ENCODE results near the gene REX1BD. TPM values are rescaled to one million over a fixed set of nuclear protein-coding genes. Genes with fewer than 3 reads are reported as not detected.

Gene REX1BD
- total and polyA plus RNA-seq, 2 of the 8 experiments (the other 6 are each of a cell fraction or from before 2014, with no cell fraction given), result 56.8 to 62.7 TPM

- peaks cover 8% of the 10 kb centered on the region; the same call in 1 of the 2 replicates for H3K23me2 ChIP-seq (ENCODE audit: low read depth, low read length)
- TF ChIP-seq CHD2 (IDR thresholded peaks at IDR 0.05; ENCODE audit: low read length), result no peak
- TF ChIP-seq SIN3A (conservative IDR thresholded peaks at IDR 0.05 in 1 of 2, IDR thresholded peaks at IDR 0.05 in 1 of 2; ENCODE audit: low read depth in 1 of 2, low read length in 2 of 2), result no peak
- no peak for TF ChIP-seq NRF1 (IDR thresholded peaks at IDR 0.05; ENCODE audit: low read depth, low read length)
- peak; percentile 27; the same call in 1 of the 2 replicates for TF ChIP-seq E2F6 (IDR thresholded peaks at IDR 0.05)
Measured at GRCh38 chr19:18635831-18636182, 47.2 kb downstream of the REX1BD start.

More at GRCh38 chr19:18635831-18636182, 47.2 kb downstream of the REX1BD start:
- peaks cover 7% of the 10 kb centered on the region for H3K79me1 ChIP-seq (ENCODE audit: low read depth, low read length)
- no peak overlapping the region for H3K27ac ChIP-seq (ENCODE audit: low read depth, low read length)
- peak overlapping the region in 2 of 4 experiments; percentile 7 to 40; a peak in 2 of 8 replicates for H3K4me3 ChIP-seq (ENCODE audit: extremely low read depth in 1 of 4, insufficient read depth in 2 of 4, low read depth in 3 of 4, low read length in 4 of 4)
- H3K9ac ChIP-seq (replicated peaks in 1 of 4; ENCODE audit: extremely low read depth in 1 of 4, low read depth in 3 of 4, low read length in 3 of 4), result no peak overlapping the region
- FAIRE-seq, result no peak
- peaks cover 0 to 11% (median 5%) of the 10 kb centered on the region in 4 experiments; a peak in 4 of 7 replicates for H3K27me3 ChIP-seq (replicated peaks in 1 of 4; ENCODE audit: control insufficient read depth in 3 of 4, extremely low read depth in 1 of 4, insufficient read depth in 3 of 4, low read length in 3 of 4)
- ChIA-PET CTCF (ENCODE audit: partially characterized antibody) (interaction anchor here (0.6 to 1.3 kb wide), 7 partner anchors 10 to 116 kb away, joined by 3 to 6 read pairs (median 3); no protein-coding TSS in a partner anchor), POLR2A (ENCODE audit: partially characterized antibody) (interaction anchor here (1.0 to 2.3 kb wide), 4 partner anchors 12 to 41 kb away, joined by 3 to 9 read pairs (median 3); no protein-coding TSS in a partner anchor)
- H3K9me3 ChIP-seq (ENCODE audit: insufficient read depth in 2 of 2, low read depth in 1 of 2, low read length in 1 of 2), result no peaks in the 10 kb centered on the region
- peak overlapping the region; percentile 73 for H4K91ac ChIP-seq (replicated peaks; ENCODE audit: insufficient read length, low read length)
- H2BK20ac ChIP-seq (ENCODE audit: low read length), result 0 out of 2 replicates have a peak overlapping the region, but pooled peaks have one; percentile 18
- H2BK5ac ChIP-seq (ENCODE audit: low read depth, low read length), result no peak overlapping the region; the same call in 1 of the 2 replicates
- no peak for DNase-seq (ENCODE audit: low read depth in 1 of 2, low spot score in 2 of 2)
- peak overlapping the region; percentile 69 for H3K4ac ChIP-seq (replicated peaks; ENCODE audit: insufficient read length, low read depth, low read length)
- WGBS, 2 experiments (ENCODE audit: extremely low coverage in 1 of 2, insufficient coverage in 1 of 2, insufficient read length in 1 of 2, insufficient replicate concordance in 2 of 2, low coverage in 1 of 2, low lambda C conversion rate in 2 of 2, missing lambda C conversion rate in 1 of 2), result 11% methylated on average over 3 of the region's 6 CpGs; no CpG with 5 or more reads in 1 of the 2 experiments
- H3K14ac ChIP-seq (ENCODE audit: insufficient read length), result no peak overlapping the region
- H2BK15ac ChIP-seq (ENCODE audit: low read length), result no peak overlapping the region
- H3K4me1 ChIP-seq (replicated peaks in 1 of 4; ENCODE audit: control insufficient read depth in 3 of 4, insufficient read depth in 4 of 4, low read length in 3 of 4), result peaks cover 4 to 9% (median 4%) of the 10 kb centered on the region in 4 experiments; a peak in 5 of 7 replicates
- no peak overlapping the region for H3K18ac ChIP-seq (ENCODE audit: extremely low read depth, low read length)
- H2BK12ac ChIP-seq (ENCODE audit: low read depth, low read length), result no peak overlapping the region
- H4K8ac ChIP-seq (ENCODE audit: extremely low read depth, insufficient read depth, low read length), result no peak overlapping the region
- peak overlapping the region; percentile 19 for H4K5ac ChIP-seq (ENCODE audit: insufficient read length, low read depth, low read length)
- no peak overlapping the region for H3K56ac ChIP-seq (replicated peaks; ENCODE audit: insufficient read length, low read depth, low read length)
- no peak overlapping the region for H2AFZ ChIP-seq (ENCODE audit: low read length)
- H3K4me2 ChIP-seq (ENCODE audit: insufficient read depth in 1 of 2, low read depth in 2 of 2, low read length in 2 of 2), result peak overlapping the region; percentile 52 to 57
- peaks cover 0 to 6% of the 10 kb centered on the region in 2 experiments for H4K20me1 ChIP-seq (replicated peaks in 1 of 2; ENCODE audit: control insufficient read depth in 1 of 2, insufficient read depth in 2 of 2, low read length in 2 of 2)
- H2BK120ac ChIP-seq (replicated peaks; ENCODE audit: low read depth, low read length), result no peak overlapping the region
- H3K23ac ChIP-seq (ENCODE audit: insufficient read length), result no peak overlapping the region
- peaks cover 4% of the 10 kb centered on the region in 2 experiments for H3K79me2 ChIP-seq (ENCODE audit: control insufficient read depth in 1 of 2, insufficient read depth in 2 of 2, low read length in 2 of 2)
- no peaks in the 10 kb centered on the region for H3K36me3 ChIP-seq (ENCODE audit: control insufficient read depth in 2 of 4, insufficient read depth in 4 of 4, low read length in 3 of 4)
- H2AK5ac ChIP-seq (ENCODE audit: low read depth, low read length), result no peak overlapping the region
